Naive B cell (primary cell): ENCODE measurements around the gene SLC35F6. TPM values are rescaled to one million over a fixed set of nuclear protein-coding genes. Genes with fewer than 3 reads are reported as not detected.
"Not testable (repeated sequence)": the region's sequence is repeated elsewhere in the genome, so short reads cannot be mapped to it uniquely, and the experiment has no call there.

Experiments used
- ATAC-seq, 2 donors: fragments of 150-1000 bp; cut with Tn5 transposase; 2 replicates each; pipeline ENCODE4 v1.10.0; 2021; ENCODE audit warnings: low read depth in 2 of 2, mild to moderate bottlenecking in 2 of 2, moderate library complexity in 2 of 2
- DNase-seq: peaks from one replicate; pipeline ENCODE4 v3.0.0; 2022
- H3K27ac Mint-ChIP-seq, 6 donors: one replicate each; pipeline ENCODE4 v1.8.0; 2020 to 2022; ENCODE audit warnings: mild to moderate bottlenecking in 6 of 6, mixed read lengths in 6 of 6, moderate library complexity in 5 of 6, inconsistent platforms in 2 of 6
- H3K27me3 Mint-ChIP-seq, 3 donors: one replicate each; pipeline ENCODE4 v1.8.0; 2021 to 2022; ENCODE audit warnings: mixed read lengths in 3 of 3, mild to moderate bottlenecking in 1 of 3
- H3K36me3 Mint-ChIP-seq, 2 donors: one replicate each; pipeline ENCODE4 v1.8.0; 2020 to 2022; ENCODE audit warnings: mixed read lengths in 2 of 2, inconsistent platforms in 1 of 2, mild to moderate bottlenecking in 1 of 2
- H3K4me1 Mint-ChIP-seq, 3 donors: one replicate each; pipeline ENCODE4 v1.8.0; 2020 to 2022; ENCODE audit warnings: mixed read lengths in 3 of 3, inconsistent platforms in 1 of 3, mild to moderate bottlenecking in 1 of 3, moderate library complexity in 1 of 3
- H3K4me3 Mint-ChIP-seq, 8 donors: one replicate each; pipeline ENCODE4 v1.8.0; 2020 to 2022; ENCODE audit warnings: mild to moderate bottlenecking in 8 of 8, mixed read lengths in 8 of 8, moderate library complexity in 8 of 8, inconsistent platforms in 2 of 8
- H3K9me3 Mint-ChIP-seq, 7 donors: one replicate each; pipeline ENCODE4 v1.8.0; 2020 to 2022; ENCODE audit warnings: mixed read lengths in 7 of 7, mild to moderate bottlenecking in 5 of 7, inconsistent platforms in 2 of 7, moderate library complexity in 1 of 7
- polyA plus RNA-seq, 6 donors: library from polyadenylated mRNA; unstranded; fragments of 300-500 nt; fragmentation: Illumina TruSeq; gene quantifications; one replicate each; pipeline ENCODE4 v1.2.3, GENCODE V29; 2021; ENCODE audit warnings: low read depth in 6 of 6

Gene SLC35F6
- polyA plus RNA-seq, 6 donors from 2014 or later: 1.3 to 5.7 (median 4.8) TPM

- DNase-seq (peak; percentile 5), ATAC-seq (no peak)
- peaks cover 0 to 13% (median 6%) of the 10 kb centered on the region in 3 donors for H3K27me3 Mint-ChIP-seq
- H3K4me1 Mint-ChIP-seq: peaks cover 0 to 17% (median 6%) of the 10 kb centered on the region in 3 donors
- peaks cover 0 to under 1% of the 10 kb centered on the region in 2 donors for H3K36me3 Mint-ChIP-seq
- peaks cover 0 to 7% (median 0%) of the 10 kb centered on the region in 7 donors for H3K9me3 Mint-ChIP-seq
- peak overlapping the region; percentile 75 to 90 (median 82) for H3K4me3 Mint-ChIP-seq
- peak overlapping the region in 3 of 6 donors; percentile 6 to 50 (median 22) for H3K27ac Mint-ChIP-seq
These were observed 22.3 kb downstream of the SLC35F6 start for GRCh38 chr2:26786207-26787028.

- peaks cover 0 to 10% (median 0%) of the 10 kb centered on the region in 7 donors for H3K9me3 Mint-ChIP-seq
- DNase-seq (no peak), ATAC-seq (no peak)
- H3K27me3 Mint-ChIP-seq: peaks cover 0 to 13% (median 4%) of the 10 kb centered on the region in 3 donors
- no peaks in the 10 kb centered on the region for H3K4me1 Mint-ChIP-seq
- H3K36me3 Mint-ChIP-seq: peaks cover 0 to 6% of the 10 kb centered on the region in 2 donors
- H3K27ac Mint-ChIP-seq: no peak overlapping the region
- no peak overlapping the region for H3K4me3 Mint-ChIP-seq
These were observed 28.6 kb downstream of the SLC35F6 start for GRCh38 chr2:26792720-26793119.

- Mint-ChIP-seq H3K9me3 (peaks cover 0 to 10% (median 0%) of the 10 kb centered on the region in 7 donors), H3K4me1 (no peaks in the 10 kb centered on the region), H3K4me3 (no peak overlapping the region), H3K27ac (no peak overlapping the region), H3K36me3 (peaks cover 0 to 6% of the 10 kb centered on the region in 2 donors), H3K27me3 (peaks cover 0 to 13% (median 0%) of the 10 kb centered on the region in 3 donors)
- ATAC-seq (no peak), DNase-seq (no peak)
These were observed 29.4 kb downstream of the SLC35F6 start for GRCh38 chr2:26793518-26793917.

GRCh38 chr2:26795135-26795534 lies 31.1 kb downstream of the SLC35F6 start:
- H3K27ac Mint-ChIP-seq, DNase-seq, ATAC-seq, H3K27me3 Mint-ChIP-seq, H3K36me3 Mint-ChIP-seq, H3K4me3 Mint-ChIP-seq, H3K4me1 Mint-ChIP-seq: not testable (repeated sequence)
- peaks cover 0 to 10% (median 0%) of the 10 kb centered on the region in 7 donors for H3K9me3 Mint-ChIP-seq

GRCh38 chr2:26801328-26801727 lies 37.2 kb downstream of the SLC35F6 start:
- Mint-ChIP-seq H3K9me3 (no peaks in the 10 kb centered on the region), H3K4me3 (no peak overlapping the region), H3K27me3 (no peaks in the 10 kb centered on the region), H3K36me3 (no peaks in the 10 kb centered on the region), H3K4me1 (no peaks in the 10 kb centered on the region), H3K27ac (no peak overlapping the region)
- ATAC-seq (no peak), DNase-seq (no peak)

- H3K27ac Mint-ChIP-seq: no peak overlapping the region
- ATAC-seq: no peak
These were observed 37.7 kb downstream of the SLC35F6 start for GRCh38 chr2:26801796-26802195.

GRCh38 chr2:26805241-26805676 lies 41.2 kb downstream of the SLC35F6 start:
- H3K4me3 Mint-ChIP-seq: no peak overlapping the region
- no peak for DNase-seq
- H3K27ac Mint-ChIP-seq: no peak overlapping the region
- no peak for ATAC-seq
- H3K36me3 Mint-ChIP-seq: no peaks in the 10 kb centered on the region
- peaks cover 0 to 4% (median 0%) of the 10 kb centered on the region in 3 donors for H3K4me1 Mint-ChIP-seq
- peaks cover 2 to 6% (median 4%) of the 10 kb centered on the region in 3 donors for H3K27me3 Mint-ChIP-seq
- H3K9me3 Mint-ChIP-seq: no peaks in the 10 kb centered on the region

More at GRCh38 chr2:26801796-26802195, 37.7 kb downstream of the SLC35F6 start:
- no peaks in the 10 kb centered on the region for H3K36me3 Mint-ChIP-seq
- no peaks in the 10 kb centered on the region for H3K9me3 Mint-ChIP-seq
- DNase-seq: no peak
- H3K4me1 Mint-ChIP-seq: no peaks in the 10 kb centered on the region
- no peaks in the 10 kb centered on the region for H3K27me3 Mint-ChIP-seq
- H3K4me3 Mint-ChIP-seq: no peak overlapping the region

- Mint-ChIP-seq H3K4me1 (peaks cover 0 to 7% (median 0%) of the 10 kb centered on the region in 3 donors), H3K4me3 (no peak overlapping the region)
These were observed 43.8 kb downstream of the SLC35F6 start for GRCh38 chr2:26807788-26808460.

GRCh38 chr2:26809211-26809610 lies 45.1 kb downstream of the SLC35F6 start:
- no peak overlapping the region for H3K27ac Mint-ChIP-seq
- H3K4me1 Mint-ChIP-seq: peaks cover 0 to 7% (median 0%) of the 10 kb centered on the region in 3 donors
- H3K27me3 Mint-ChIP-seq: peaks cover 19 to 35% (median 26%) of the 10 kb centered on the region in 3 donors
- ATAC-seq: no peak
- no peak for DNase-seq
- no peaks in the 10 kb centered on the region for H3K36me3 Mint-ChIP-seq
- peak overlapping the region in 1 of 8 donors; percentile 3 for H3K4me3 Mint-ChIP-seq
- peaks cover 0 to 3% (median 0%) of the 10 kb centered on the region in 7 donors for H3K9me3 Mint-ChIP-seq

More at GRCh38 chr2:26807788-26808460, 43.8 kb downstream of the SLC35F6 start:
- Mint-ChIP-seq H3K27ac (no peak overlapping the region), H3K36me3 (no peaks in the 10 kb centered on the region), H3K27me3 (peaks cover 18 to 25% (median 19%) of the 10 kb centered on the region in 3 donors), H3K9me3 (peaks cover 0 to 3% (median 0%) of the 10 kb centered on the region in 7 donors)
- ATAC-seq (no peak), DNase-seq (no peak)

- H3K4me3 Mint-ChIP-seq: no peak overlapping the region
- H3K27me3 Mint-ChIP-seq: peaks cover 21 to 35% (median 29%) of the 10 kb centered on the region in 3 donors
- DNase-seq: no peak
- H3K4me1 Mint-ChIP-seq: peaks cover 0 to 7% (median 0%) of the 10 kb centered on the region in 3 donors
- peaks cover 0 to 3% (median 0%) of the 10 kb centered on the region in 7 donors for H3K9me3 Mint-ChIP-seq
- H3K27ac Mint-ChIP-seq: peak overlapping the region in 2 of 6 donors; percentile 13 to 40
- H3K36me3 Mint-ChIP-seq: no peaks in the 10 kb centered on the region
- no peak for ATAC-seq
These were observed 45.9 kb downstream of the SLC35F6 start for GRCh38 chr2:26809876-26810577.

GRCh38 chr2:26811261-26811660 lies 47.2 kb downstream of the SLC35F6 start:
- no peak overlapping the region for H3K27ac Mint-ChIP-seq
- H3K36me3 Mint-ChIP-seq: no peaks in the 10 kb centered on the region
- DNase-seq (no peak), ATAC-seq (no peak)
- H3K4me1 Mint-ChIP-seq: peaks cover 0 to 7% (median 0%) of the 10 kb centered on the region in 3 donors
- no peak overlapping the region for H3K4me3 Mint-ChIP-seq
- H3K9me3 Mint-ChIP-seq: peaks cover 0 to 6% (median 2%) of the 10 kb centered on the region in 7 donors
- H3K27me3 Mint-ChIP-seq: peaks cover 29 to 39% (median 39%) of the 10 kb centered on the region in 3 donors

- peaks cover 0 to 7% (median 0%) of the 10 kb centered on the region in 3 donors for H3K4me1 Mint-ChIP-seq
- ATAC-seq (no peak), DNase-seq (no peak)
- no peak overlapping the region for H3K4me3 Mint-ChIP-seq
- H3K9me3 Mint-ChIP-seq: peaks cover 0 to 6% (median 2%) of the 10 kb centered on the region in 7 donors
- peaks cover 37 to 47% (median 47%) of the 10 kb centered on the region in 3 donors for H3K27me3 Mint-ChIP-seq
- H3K27ac Mint-ChIP-seq: no peak overlapping the region
- H3K36me3 Mint-ChIP-seq: no peaks in the 10 kb centered on the region
These were observed 48.0 kb downstream of the SLC35F6 start for GRCh38 chr2:26811791-26812694.
